Measurements from ENCODE around the gene GSTM1.

GRCh38 chr1:109728870-109729269 is 41.3 kb downstream of the GSTM1 start:
- TF ChIP-seq POLR2A (IDR thresholded peaks at IDR 0.05) (no peak), CTCF (IDR thresholded peaks at IDR 0.05) (no peak)
